Measurements from ENCODE around the gene WWP2.
"Not testable (repeated sequence)": the region's sequence is repeated elsewhere in the genome, so short reads cannot be mapped to it uniquely, and the experiment has no call there.

WWP2 gene

GRCh38 chr16:69831212-69832123 lies 69.3 kb downstream of the WWP2 start:
- no peak for DNase-seq (ENCODE audit: low spot score)

- DNase-seq (ENCODE audit: low spot score): no peak
Observed at GRCh38 chr16:69833357-69834282, 71.5 kb downstream of the WWP2 start.

- no peak for DNase-seq (ENCODE audit: low spot score)
Observed at GRCh38 chr16:69834807-69835466, 72.8 kb downstream of the WWP2 start.

- no peak for DNase-seq (ENCODE audit: low spot score)
Observed at GRCh38 chr16:69836257-69836656, 74.1 kb downstream of the WWP2 start.

- DNase-seq (ENCODE audit: low spot score): no peak
Observed at GRCh38 chr16:69837380-69837779, 75.2 kb downstream of the WWP2 start.

- DNase-seq (ENCODE audit: low spot score): no peak
Observed at GRCh38 chr16:69838489-69838888, 76.4 kb downstream of the WWP2 start.

GRCh38 chr16:69839240-69839688 lies 77.1 kb downstream of the WWP2 start:
- no peak for DNase-seq (ENCODE audit: low spot score)

GRCh38 chr16:69839798-69840409 lies 77.8 kb downstream of the WWP2 start:
- DNase-seq (ENCODE audit: low spot score): no peak

- no peak for DNase-seq (ENCODE audit: low spot score)
Observed at GRCh38 chr16:69840975-69841374, 78.8 kb downstream of the WWP2 start.

- no peak for DNase-seq (ENCODE audit: low spot score)
Observed at GRCh38 chr16:69844441-69844840, 82.3 kb downstream of the WWP2 start.

GRCh38 chr16:69845181-69845580 lies 83.0 kb downstream of the WWP2 start:
- no peak for DNase-seq (ENCODE audit: low spot score)

GRCh38 chr16:69847643-69848042 lies 85.5 kb downstream of the WWP2 start:
- DNase-seq (ENCODE audit: low spot score): no peak

- DNase-seq (ENCODE audit: low spot score): peak; percentile 88
Observed at GRCh38 chr16:69848637-69849545, 86.8 kb downstream of the WWP2 start.

GRCh38 chr16:69851491-69852240 lies 89.5 kb downstream of the WWP2 start:
- DNase-seq (ENCODE audit: low spot score): no peak

- no peak for DNase-seq (ENCODE audit: low spot score)
Observed at GRCh38 chr16:69852815-69853214, 90.7 kb downstream of the WWP2 start.

- no peak for DNase-seq (ENCODE audit: low spot score)
Observed at GRCh38 chr16:69853481-69853880, 91.3 kb downstream of the WWP2 start.

GRCh38 chr16:69854776-69855175 lies 92.6 kb downstream of the WWP2 start:
- DNase-seq (ENCODE audit: low spot score): not testable (repeated sequence)

GRCh38 chr16:69855592-69855991 lies 93.5 kb downstream of the WWP2 start:
- DNase-seq (ENCODE audit: low spot score): no peak

- no peak for DNase-seq (ENCODE audit: low spot score)
Observed at GRCh38 chr16:69858191-69859104, 96.3 kb downstream of the WWP2 start.

All from AG08396 (cell line).